H1 (cell line): Measurements from ENCODE around the gene ARHGAP15. TPM values are rescaled to one million over a fixed set of nuclear protein-coding genes. Genes with fewer than 3 reads are reported as not detected.

ENCODE experiments used
- ATF3 ChIP-seq: IDR thresholded peaks from 2 replicates; pipeline ENCODE4 v1.6.1; 2011; ENCODE audit warnings: low read depth, mild to moderate bottlenecking, low read length; ENCODE audit not compliant: insufficient read depth
- CBX5 ChIP-seq: fragments of 300-800, 300-1000 bp; sonication (generic); IDR thresholded peaks from 2 replicates; pipeline ENCODE4 v1.7.1; 2016; ENCODE audit warnings: antibody characterized with exemption, low read length, low read depth
- CHD1 ChIP-seq: IDR thresholded peaks from 2 replicates; pipeline ENCODE4 v1.6.1; 2012; ENCODE audit warnings: low read depth, low read length, improper control_type of control experiment
- CHD2 ChIP-seq: IDR thresholded peaks from 2 replicates; pipeline ENCODE4 v1.6.1; 2012; ENCODE audit warnings: low read length, improper control_type of control experiment
- GTF2F1 ChIP-seq: IDR thresholded peaks from 2 replicates; pipeline ENCODE4 v1.6.1; 2012; ENCODE audit warnings: low read depth, low read length, improper control_type of control experiment, borderline replicate concordance
- JUND ChIP-seq: IDR thresholded peaks from 2 replicates; pipeline ENCODE4 v1.6.1; 2011; ENCODE audit warnings: mild to moderate bottlenecking, improper control_type of control experiment, low read length
- NANOG ChIP-seq: IDR thresholded peaks from 2 replicates; pipeline ENCODE4 v1.6.1; 2011; ENCODE audit warnings: low read length, low read depth, mild to moderate bottlenecking, inconsistent platforms; ENCODE audit not compliant: insufficient read depth, poor library complexity, severe bottlenecking
- SAP30 ChIP-seq: fragments of 300-600 bp; sonication (generic); IDR thresholded peaks from 2 replicates; pipeline ENCODE4 v1.7.1; 2012; ENCODE audit warnings: low read length, moderate library complexity, mild to moderate bottlenecking, inconsistent platforms; ENCODE audit not compliant: insufficient read depth, insufficient replicate concordance
- SP4 ChIP-seq: IDR thresholded peaks from 2 replicates; pipeline ENCODE4 v1.6.1; 2012; ENCODE audit warnings: low read length, inconsistent platforms
- polyA plus RNA-seq, 7 experiments: library from polyadenylated mRNA; depleted of rRNA in 3 of 7; stranded (reverse) in 5 of 7; unstranded in 2 of 7; fragments of >200 nt in 5 of 7; fragments of 200-250 nt in 2 of 7; gene quantifications; 1 replicate in 5 of 7; 2 replicates in 1 of 7; 4 replicates in 1 of 7; pipeline versions ENCODE4 v1.2.1 to v1.2.3, GENCODE V29; 2011 to 2013; ENCODE audit warnings: missing spikeins in 2 of 7, mixed read lengths in 2 of 7
- total RNA-seq: library from RNA; stranded (reverse); fragmentation: NEBNext Ultra II Directional; extraction: Animal tissue kit (Norgen Biotek cat#: 25700); gene quantifications from 2 replicates; pipeline ENCODE4 v1.2.1, GENCODE V29; 2021

The ARHGAP15 gene
- total and polyA plus RNA-seq, 2 of the 8 experiments (the other 6 are each of a cell fraction or from before 2014, with no cell fraction given), result not detected

DNA sequence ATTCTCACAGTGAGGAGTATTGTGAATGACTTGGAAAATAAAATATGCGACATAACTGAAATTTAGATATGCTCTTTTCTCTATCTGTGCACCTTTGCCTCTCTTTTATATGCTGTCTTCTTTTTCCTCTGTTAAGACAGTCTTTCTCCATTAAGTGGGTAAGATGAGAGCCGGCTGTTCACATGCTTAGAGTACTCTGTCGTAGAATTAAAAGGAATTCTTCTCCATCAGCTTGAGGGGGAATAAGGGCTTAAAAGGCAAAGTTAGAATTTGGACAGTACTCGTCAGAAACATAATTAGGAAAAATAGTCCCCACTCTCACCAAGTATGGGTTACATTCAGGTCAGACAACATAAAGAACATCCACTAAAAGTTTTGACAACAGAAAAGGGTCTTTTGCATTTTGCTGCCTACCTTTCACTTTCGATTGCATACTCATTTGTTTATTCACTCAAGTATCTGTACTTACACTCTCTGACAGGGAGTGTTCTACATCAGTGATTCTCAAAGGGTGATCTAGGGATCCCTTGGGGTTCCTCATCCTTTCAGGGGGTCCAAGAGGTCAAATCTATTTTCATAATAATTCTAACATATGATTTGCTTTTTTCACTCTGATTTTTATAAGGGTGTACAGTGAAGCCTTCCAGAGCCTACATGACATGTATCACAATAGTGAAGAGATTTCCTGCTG lies 48.0 kb downstream of the ARHGAP15 start (continued):
- TF ChIP-seq SP4, result no peak
- no peak for TF ChIP-seq CHD1
- TF ChIP-seq ATF3, result no peak
- TF ChIP-seq SAP30, result no peak
- no peak for TF ChIP-seq NANOG
- TF ChIP-seq CBX5, result no peak
- TF ChIP-seq CHD2, result no peak
- TF ChIP-seq GTF2F1, result no peak
- TF ChIP-seq JUND, result no peak
